Aorta (tissue), 5 donors: ENCODE measurements around the gene NDUFA6. TPM values are rescaled to one million over a fixed set of nuclear protein-coding genes. Genes with fewer than 3 reads are reported as not detected.

Experiments used
- ATAC-seq: fragments of 200-7000 bp; cut with Tn5 transposase; one replicate; pipeline ENCODE4 v1.9.1; 2022; ENCODE audit warnings: moderate library complexity; ENCODE audit not compliant: low FRiP score
- DNase-seq, 2 donors: peaks; one replicate each; pipeline ENCODE4 v3.0.0-alpha.2; 2020
- H3K27ac ChIP-seq, 2 donors: one replicate each; pipeline ENCODE4 v1.5.1; 2013; ENCODE audit warnings: low read length in 2 of 2, mild to moderate bottlenecking in 2 of 2, moderate library complexity in 2 of 2, control low read depth in 1 of 2, inconsistent platforms in 1 of 2, low read depth in 1 of 2
- H3K27me3 ChIP-seq, 2 donors: one replicate each; pipeline ENCODE4 v1.6.1; 2013; ENCODE audit warnings: control low read depth in 1 of 2, low read length in 1 of 2, mild to moderate bottlenecking in 1 of 2, moderate library complexity in 1 of 2; ENCODE audit not compliant: insufficient read depth in 2 of 2, control insufficient read depth in 1 of 2
- H3K36me3 ChIP-seq, 2 donors: one replicate each; pipeline ENCODE4 v1.6.1; 2013; ENCODE audit warnings: control low read depth in 1 of 2, low read length in 1 of 2, mild to moderate bottlenecking in 1 of 2; ENCODE audit not compliant: insufficient read depth in 2 of 2, control insufficient read depth in 1 of 2
- H3K4me1 ChIP-seq, 2 donors: one replicate each; pipeline ENCODE4 v1.6.1; 2013; ENCODE audit warnings: low read length in 2 of 2, control low read depth in 1 of 2, mild to moderate bottlenecking in 1 of 2, moderate library complexity in 1 of 2; ENCODE audit not compliant: insufficient read depth in 2 of 2, control insufficient read depth in 1 of 2
- H3K4me3 ChIP-seq, 2 donors: one replicate each; pipeline ENCODE4 v1.5.1; 2013; ENCODE audit warnings: low read length in 2 of 2, control low read depth in 1 of 2, mild to moderate bottlenecking in 1 of 2
- H3K9me3 ChIP-seq: one replicate; pipeline ENCODE4 v1.6.1; 2013; ENCODE audit warnings: mild to moderate bottlenecking, low read length; ENCODE audit not compliant: control insufficient read depth
- WGBS, 2 donors: extraction: QIAGEN DNeasy Blood & Tissue Kit; methylation state at CpG; one replicate each; pipeline ENCODE4 v1.1.7; 2013; 5-methylcytosine and 5-hydroxymethylcytosine counted together
- intact Hi-C, 2 donors: fragments of 100-400 bp; cut with DNase I; formaldehyde crosslinking; loops; one replicate each; pipeline versions ENCODE4 v1.14.2 to v1.15.0; 2022
- polyA plus RNA-seq, 2 donors: library from polyadenylated mRNA; stranded (reverse); fragments of 200-250 nt; gene quantifications; one replicate each; pipeline ENCODE4 v1.2.3, GENCODE V29; 2013
- total RNA-seq, 2 donors: library from RNA; stranded (reverse); fragmentation: NEBNext Ultra II Directional; extraction: Animal tissue kit (Norgen Biotek cat#: 25700); gene quantifications; one replicate each; pipeline ENCODE4 v1.2.1, GENCODE V29; 2021
- donor health status: healthy with polysubstance abuse.
- donor health status: Bipolar disorder and iron deficiency.
- donor health status: DM: no; HTN: no; CAD: no.
- donor health status: DM: no; HTN: no; CAD: no.
- donor health status: DM: yes; HTN: yes; CAD: no.

The NDUFA6 gene
- total and polyA plus RNA-seq, 4 donors, result 30.6 to 81.5 (median 53.2) TPM

DNA sequence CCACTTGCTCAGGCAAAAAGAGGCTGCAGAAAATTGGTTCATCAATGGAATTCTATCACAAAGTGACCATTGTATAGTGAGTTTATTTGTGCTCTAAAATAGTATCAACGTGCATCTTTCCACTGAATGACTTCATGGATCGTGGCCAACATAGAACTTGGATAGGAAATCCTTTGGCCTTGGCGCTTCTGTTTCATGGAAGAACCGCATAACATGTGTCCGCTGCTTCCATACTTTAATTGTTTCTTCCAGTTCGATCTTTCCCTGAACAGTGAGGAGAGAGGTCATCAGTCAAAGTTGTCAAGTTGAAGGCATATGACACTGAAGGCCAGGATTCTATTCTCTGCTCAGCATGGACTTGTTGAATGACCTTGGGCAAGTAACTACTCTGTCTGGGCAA is 4.5 kb downstream of the NDUFA6 start:
- H3K9me3 ChIP-seq, result no peaks in the 10 kb centered on the region
- H3K27ac ChIP-seq, result no peak overlapping the region
- no peak for DNase-seq
- intact Hi-C loops, result loop anchor here in 1 of 2 donors (10.0 kb wide), 1 partner anchor 259 kb away; no protein-coding TSS in a partner anchor
- no peak for ATAC-seq
- H3K36me3 ChIP-seq, result peaks cover 2 to 8% of the 10 kb centered on the region in 2 donors
- H3K4me1 ChIP-seq, result peaks cover 0 to 3% of the 10 kb centered on the region in 2 donors
- H3K27me3 ChIP-seq, result no peaks in the 10 kb centered on the region
- no peak overlapping the region for H3K4me3 ChIP-seq
- WGBS, 2 donors, result 66 to 68% methylated on average over 6 of the region's 6 CpGs

DNA sequence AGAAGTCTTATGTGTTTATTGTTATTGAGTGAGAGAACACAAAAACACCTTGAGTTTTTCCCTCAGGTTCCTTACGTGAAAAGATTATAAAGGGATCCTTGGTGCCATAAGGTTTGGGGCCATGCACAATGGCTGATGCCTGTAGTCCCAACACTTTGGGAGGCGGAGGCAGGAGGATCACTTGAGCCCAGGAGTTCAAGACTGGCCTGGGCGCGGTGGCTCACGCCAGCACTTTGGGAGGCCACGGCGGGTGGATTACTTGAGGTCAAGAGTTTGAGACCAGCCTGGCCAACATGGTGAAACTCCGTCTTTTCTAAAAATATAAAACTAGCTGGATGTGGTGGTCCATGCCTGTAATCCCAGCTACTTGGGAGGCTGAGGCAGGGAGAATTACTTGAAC is 5.7 kb downstream of the NDUFA6 start:
- H3K27ac ChIP-seq, result no peak overlapping the region
- peaks cover 0 to 3% of the 10 kb centered on the region in 2 donors for H3K4me1 ChIP-seq
- WGBS, 2 donors, result 86 to 92% methylated on average over 8 of the region's 8 CpGs
- H3K36me3 ChIP-seq, result peaks cover 2 to 8% of the 10 kb centered on the region in 2 donors
- DNase-seq, result no peak
- no peaks in the 10 kb centered on the region for H3K9me3 ChIP-seq
- intact Hi-C loops, result loop anchor here in 1 of 2 donors (10.0 kb wide), 1 partner anchor 260 kb away; no protein-coding TSS in a partner anchor
- H3K4me3 ChIP-seq, result no peak overlapping the region
- no peak for ATAC-seq
- H3K27me3 ChIP-seq, result no peaks in the 10 kb centered on the region

DNA sequence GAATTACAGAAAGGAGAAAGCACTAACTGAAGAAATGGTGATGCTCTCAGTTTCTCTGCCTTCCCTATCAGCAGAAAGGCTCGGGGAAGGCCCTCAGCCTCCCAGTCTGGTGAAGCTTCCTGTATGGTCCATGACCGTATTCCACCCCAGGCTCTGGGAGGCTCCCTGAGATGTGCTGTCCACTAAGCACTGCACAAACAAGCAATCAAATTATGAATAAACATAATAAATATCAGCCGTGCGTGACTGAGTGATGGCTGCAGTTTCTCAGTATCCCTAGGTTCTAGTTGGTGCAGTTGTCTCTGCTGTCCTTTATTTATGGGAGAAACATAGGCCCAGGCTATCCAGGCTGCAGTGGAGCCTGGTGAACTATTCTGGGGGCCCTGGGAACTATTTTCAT is 7.5 kb downstream of the NDUFA6 start:
- Histone ChIP-seq H3K27ac (no peak overlapping the region), H3K36me3 (peaks cover 2 to 8% of the 10 kb centered on the region in 2 donors), H3K4me1 (no peaks in the 10 kb centered on the region), H3K9me3 (no peaks in the 10 kb centered on the region), H3K27me3 (no peaks in the 10 kb centered on the region), H3K4me3 (no peak overlapping the region)
- intact Hi-C loops, result loop anchor here in 1 of 2 donors (10.0 kb wide), 1 partner anchor 262 kb away; no protein-coding TSS in a partner anchor
- DNase-seq (no peak), ATAC-seq (no peak)
- 70 to 80% methylated on average over 4 of the region's 4 CpGs for WGBS, 2 donors

DNA sequence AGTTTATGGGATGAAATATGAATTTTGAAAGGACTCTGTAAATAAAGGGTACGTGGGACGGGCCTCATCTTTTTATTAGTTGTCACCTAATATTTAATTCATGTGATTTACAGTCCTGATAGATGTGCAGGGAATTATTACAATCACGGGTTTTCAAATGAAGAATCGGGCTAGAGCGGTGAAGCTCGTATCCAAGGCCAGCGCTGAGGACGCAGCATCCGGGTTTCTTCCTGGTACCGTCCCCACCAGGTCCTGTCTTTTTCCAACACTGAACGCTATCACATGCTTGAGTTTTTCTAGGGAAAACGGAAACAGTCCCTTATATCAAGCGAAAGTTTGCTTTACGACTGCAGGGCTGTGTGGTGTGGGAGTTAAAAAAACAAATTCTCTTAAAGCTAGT is 10.3 kb downstream of the NDUFA6 start:
- Histone ChIP-seq H3K27ac (peak overlapping the region; percentile 38 to 82), H3K9me3 (no peaks in the 10 kb centered on the region), H3K4me1 (no peaks in the 10 kb centered on the region), H3K27me3 (no peaks in the 10 kb centered on the region), H3K4me3 (peak overlapping the region; percentile 66 to 89), H3K36me3 (peaks cover 0 to 5% of the 10 kb centered on the region in 2 donors)
- no peak for ATAC-seq
- no peak for DNase-seq
- 0% methylated on average over 14 of the region's 14 CpGs for WGBS, 2 donors
- intact Hi-C loops, result loop anchor here in 1 of 2 donors (10.0 kb wide), 1 partner anchor 265 kb away; no protein-coding TSS in a partner anchor

DNA sequence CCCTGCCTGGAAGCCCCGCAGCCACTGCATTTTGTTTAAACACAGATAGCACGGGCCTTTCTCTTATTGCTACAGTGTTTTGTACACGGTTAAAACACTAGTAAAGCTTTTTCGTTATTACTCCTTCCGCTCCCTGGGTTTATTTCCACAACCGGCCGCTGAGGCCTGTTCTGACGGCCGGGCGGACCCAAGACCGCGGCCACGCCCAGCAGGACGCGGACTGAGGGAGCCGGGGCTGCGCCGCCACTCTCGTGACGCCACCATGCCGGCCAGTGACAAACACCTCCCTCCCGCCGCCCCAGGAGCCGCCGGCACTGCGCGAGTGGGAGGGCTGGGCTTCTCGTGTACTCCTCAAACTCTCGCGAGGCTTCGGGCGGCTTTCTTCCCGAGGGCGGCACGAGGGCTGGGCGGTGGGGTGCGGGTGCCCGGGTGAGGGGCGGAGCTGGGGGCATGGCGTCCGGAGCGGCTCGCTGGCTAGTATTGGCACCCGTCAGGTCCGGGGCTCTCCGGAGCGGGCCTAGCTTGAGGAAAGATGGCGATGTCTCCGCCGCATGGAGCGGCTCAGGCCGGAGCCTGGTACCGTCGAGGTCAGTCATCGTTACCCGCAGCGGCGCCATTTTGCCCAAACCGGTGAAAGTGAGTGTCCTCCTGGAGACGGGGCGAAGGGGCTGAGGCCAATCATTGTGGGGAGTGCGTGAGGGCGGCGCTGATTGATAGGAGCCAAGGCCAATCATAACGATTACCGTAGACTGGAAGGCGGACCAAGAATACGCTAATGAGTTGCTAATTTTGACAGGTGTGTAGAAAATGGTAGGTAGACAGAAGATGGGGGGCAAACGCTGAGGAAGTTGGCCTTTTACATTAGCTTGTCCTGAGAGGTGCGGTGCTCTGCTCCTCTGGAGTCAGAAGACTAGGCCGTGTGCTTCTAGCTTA is 11.0 kb downstream of the NDUFA6 start, which contains the start of gene SMDT1:
TSS of gene SMDT1 (plus strand) at position 382 of the 933 bp plus-strand sequence. CDS start at position 451, 69 bp downstream.
- peaks cover 0 to 5% of the 10 kb centered on the region in 2 donors for H3K36me3 ChIP-seq
- intact Hi-C loops, result loop anchor here in 1 of 2 donors (1.0 to 10.0 kb wide), 2 partner anchors 11 to 265 kb away; partner anchors contain the start of gene NDUFA6
- peak within 1 kb of the TSS; percentile 91 to 98 for H3K27ac ChIP-seq
- DNase-seq (peak; percentile 100), ATAC-seq (peak; percentile 96)
- WGBS, 2 donors, result 0% methylated on average over 70 to 71 of the region's 71 CpGs
- no peaks in the 10 kb centered on the region for H3K27me3 ChIP-seq
- peak within 1 kb of the TSS; percentile 66 to 89 for H3K4me3 ChIP-seq
- no peaks in the 10 kb centered on the region for H3K4me1 ChIP-seq
- H3K9me3 ChIP-seq, result no peaks in the 10 kb centered on the region

DNA sequence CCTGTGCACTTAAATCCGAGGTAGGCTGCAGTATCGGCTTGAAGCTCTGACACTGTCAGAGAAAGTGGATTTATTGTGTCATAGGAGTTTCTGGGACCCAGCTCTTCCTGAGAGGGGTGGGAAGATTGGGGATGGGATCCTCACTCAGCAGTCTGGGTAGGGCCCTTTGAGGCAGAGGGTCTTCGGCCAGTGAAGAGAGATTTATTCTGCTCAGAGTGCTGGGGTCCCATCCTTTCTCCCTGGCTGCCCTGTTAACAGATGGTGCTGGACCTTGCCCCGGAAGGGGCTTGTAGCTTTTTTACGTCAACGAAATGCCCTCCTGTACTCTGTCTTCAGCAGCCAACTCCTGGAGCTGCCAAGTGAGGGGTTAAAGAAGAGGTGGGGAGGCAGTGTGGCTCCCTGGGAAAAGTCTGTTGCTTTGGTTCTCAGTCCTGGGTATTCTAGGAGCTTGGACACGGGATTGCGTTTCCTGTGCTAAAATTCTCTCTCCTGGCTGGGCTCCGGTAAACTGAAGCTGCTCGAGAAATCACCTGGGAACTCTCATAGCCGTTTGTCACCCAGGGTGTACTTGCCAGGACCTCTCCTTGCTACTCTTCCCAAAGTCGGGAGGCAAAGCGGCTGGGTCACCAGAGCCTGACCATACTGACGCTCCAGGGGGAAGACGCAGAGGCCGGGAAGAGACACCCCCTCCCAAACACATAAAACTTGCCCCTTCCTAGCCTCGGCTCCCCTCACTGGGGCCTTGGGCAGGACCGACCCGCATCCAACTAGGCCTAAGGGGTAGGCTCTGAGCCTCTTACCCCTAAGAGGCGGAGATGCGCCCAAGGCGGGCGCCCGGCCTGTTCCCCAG is 11.9 kb downstream of the NDUFA6 start:
- Histone ChIP-seq H3K27ac (peak overlapping the region; percentile 91 to 98), H3K9me3 (no peaks in the 10 kb centered on the region), H3K4me3 (peak overlapping the region in 1 of 2 donors; percentile 49), H3K36me3 (peaks cover 0 to 5% of the 10 kb centered on the region in 2 donors), H3K27me3 (no peaks in the 10 kb centered on the region), H3K4me1 (no peaks in the 10 kb centered on the region)
- WGBS, 2 donors, result 14 to 17% methylated on average over 24 of the region's 24 CpGs
- ATAC-seq, result peak; percentile 53
- intact Hi-C loops, result loop anchor here in 1 of 2 donors (1.0 kb wide), 1 partner anchor 12 kb away; the partner anchor contains the start of gene NDUFA6
- no peak for DNase-seq

DNA sequence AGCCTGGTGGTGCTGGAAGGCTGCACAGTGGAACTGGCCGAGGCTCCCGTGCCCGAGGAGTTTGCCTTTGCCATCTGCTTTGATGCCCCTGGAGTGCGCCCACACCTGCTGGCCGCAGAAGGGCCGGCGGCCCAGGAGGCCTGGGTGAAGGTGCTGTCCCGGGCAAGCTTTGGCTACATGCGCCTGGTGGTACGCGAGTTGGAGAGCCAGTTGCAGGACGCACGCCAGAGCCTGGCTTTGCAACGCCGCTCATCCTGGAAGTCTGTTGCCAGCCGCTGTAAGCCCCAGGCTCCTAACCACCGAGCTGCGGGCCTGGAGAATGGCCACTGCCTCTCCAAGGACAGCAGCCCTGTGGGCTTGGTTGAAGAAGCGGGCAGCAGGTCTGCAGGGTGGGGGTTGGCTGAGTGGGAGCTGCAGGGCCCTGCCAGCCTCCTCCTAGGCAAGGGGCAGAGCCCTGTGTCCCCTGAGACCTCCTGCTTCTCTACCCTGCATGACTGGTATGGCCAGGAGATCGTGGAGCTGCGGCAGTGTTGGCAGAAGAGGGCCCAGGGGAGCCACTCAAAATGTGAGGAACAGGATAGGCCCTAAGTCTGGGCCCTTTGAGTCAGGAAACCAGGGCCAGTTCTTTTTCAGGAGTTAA is 13.0 kb downstream of the NDUFA6 start:
- Histone ChIP-seq H3K36me3 (peaks cover 0 to 1% of the 10 kb centered on the region in 2 donors), H3K9me3 (no peaks in the 10 kb centered on the region), H3K4me3 (no peak overlapping the region), H3K4me1 (no peaks in the 10 kb centered on the region), H3K27me3 (no peaks in the 10 kb centered on the region), H3K27ac (no peak overlapping the region)
- intact Hi-C loops, result no loop called here
- WGBS, 2 donors, result 79 to 82% methylated on average over 21 of the region's 21 CpGs
- DNase-seq (no peak), ATAC-seq (no peak)
